GM21786 (cell line): ENCODE results near the gene TEAD4.

Experiments
- ATAC-seq: cut with Tn5 transposase; IDR thresholded peaks from one replicate; pipeline ENCODE4 v1.9.1; 2021; ENCODE audit not compliant: unreplicated experiment

Gene TEAD4

DNA sequence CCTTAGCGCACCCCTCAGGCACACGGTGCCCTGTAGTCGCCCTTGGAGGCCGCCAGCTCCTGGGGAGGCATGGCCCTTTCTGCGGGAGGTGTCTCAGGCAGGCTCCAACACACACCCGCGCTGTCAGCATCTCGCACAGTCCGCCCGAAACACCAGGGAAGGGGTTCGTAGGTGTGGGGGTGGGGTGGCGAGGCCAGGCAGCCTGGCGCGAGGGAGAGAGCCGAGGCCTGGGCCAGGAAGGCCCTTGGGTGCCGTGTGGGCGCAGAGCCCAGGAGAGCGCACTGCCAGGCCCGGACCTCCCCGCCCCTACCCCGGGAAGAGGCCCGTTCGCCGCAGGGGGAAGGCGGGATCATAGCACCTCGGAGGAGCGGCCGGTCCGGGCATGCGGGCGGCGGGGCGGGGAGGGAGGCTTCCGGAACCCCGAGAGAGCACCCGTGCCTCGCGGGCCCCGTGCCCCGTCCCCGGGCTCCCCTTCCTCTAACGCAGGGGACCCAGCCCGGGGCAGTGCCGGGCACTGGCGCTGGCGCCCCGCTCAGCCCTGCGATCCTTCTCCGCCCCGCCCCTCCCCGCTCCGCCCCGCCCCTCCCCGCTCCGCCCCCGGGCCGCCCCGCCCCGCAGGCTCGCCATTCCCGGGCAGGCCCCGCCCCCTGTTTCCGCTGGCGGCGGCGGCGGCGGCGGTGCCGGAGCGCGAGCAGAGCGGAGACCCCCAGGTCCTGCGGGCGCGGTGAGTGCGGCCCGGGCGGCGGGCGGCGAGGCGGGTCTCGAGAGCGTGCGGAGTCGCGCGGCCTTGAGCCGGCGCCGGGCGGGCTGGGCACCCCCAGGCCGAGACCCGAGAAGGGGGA is 117.8 kb downstream of the TEAD4 start, which contains the start of gene TSPAN9:
TSPAN9 (plus strand) TSS at position 650 of the 842 bp plus-strand sequence. CDS start 123,815 bp downstream, outside the sequence.
- peak; percentile 68 for ATAC-seq

DNA sequence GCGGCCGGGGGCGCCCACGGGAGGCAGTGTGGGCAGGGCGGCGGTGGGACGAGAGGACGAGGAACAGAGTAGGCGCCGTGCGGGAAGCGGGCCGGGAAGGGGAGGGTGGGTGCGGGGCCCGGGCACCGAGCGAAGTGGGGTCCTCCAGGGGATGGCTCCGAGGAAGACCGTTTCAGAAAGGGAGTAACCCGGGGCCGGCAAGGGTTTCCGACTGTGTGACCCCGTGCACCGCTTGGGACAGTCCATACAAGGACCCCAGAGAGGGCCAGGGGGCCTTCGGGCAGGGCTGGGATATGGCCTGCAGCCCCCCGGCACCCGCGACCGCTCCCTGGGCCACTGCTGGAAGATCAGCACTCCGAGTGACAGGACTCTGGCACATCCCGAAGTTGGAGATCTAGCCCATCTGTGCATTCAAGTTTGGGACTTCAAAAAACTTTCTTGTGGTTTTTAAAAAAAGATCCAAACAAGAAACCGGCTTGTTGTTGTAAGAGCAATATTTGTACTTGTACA is 118.4 kb downstream of the TEAD4 start:
- ATAC-seq: no peak

DNA sequence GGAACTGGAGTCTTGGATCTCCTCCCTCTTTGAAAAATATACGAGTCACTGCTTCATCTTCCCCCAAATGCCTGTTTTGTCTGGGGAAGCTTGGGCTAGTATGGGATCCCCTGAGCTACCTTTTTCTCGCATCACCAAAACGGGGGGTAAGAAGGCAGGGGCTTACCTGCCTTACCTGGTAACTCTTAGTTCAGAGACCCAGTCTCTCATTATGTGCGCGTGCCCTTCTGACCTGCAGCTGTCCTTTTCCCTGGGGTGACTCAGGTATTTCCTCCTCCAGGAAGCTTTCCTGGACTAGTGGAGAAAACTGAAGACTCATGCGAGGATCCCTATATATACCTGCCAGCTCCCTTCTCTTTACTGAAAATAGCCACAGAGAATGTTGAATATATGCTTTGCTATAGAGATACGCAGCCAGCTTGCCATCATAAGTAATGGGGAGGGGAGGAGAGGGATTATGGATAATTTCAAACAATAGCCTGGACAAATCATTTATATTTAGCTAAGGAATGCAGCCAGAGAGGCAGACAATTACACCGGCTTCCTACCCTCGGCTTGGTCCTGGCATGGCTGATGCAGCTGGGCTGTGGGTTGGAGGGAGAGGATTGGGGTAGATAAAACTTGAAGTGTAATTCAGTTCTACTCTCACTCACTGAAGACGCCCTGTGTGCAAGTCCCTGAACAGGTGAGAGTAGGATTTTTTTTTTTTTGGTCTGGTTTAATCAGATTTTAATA is 119.1 kb downstream of the TEAD4 start:
- ATAC-seq: no peak

DNA sequence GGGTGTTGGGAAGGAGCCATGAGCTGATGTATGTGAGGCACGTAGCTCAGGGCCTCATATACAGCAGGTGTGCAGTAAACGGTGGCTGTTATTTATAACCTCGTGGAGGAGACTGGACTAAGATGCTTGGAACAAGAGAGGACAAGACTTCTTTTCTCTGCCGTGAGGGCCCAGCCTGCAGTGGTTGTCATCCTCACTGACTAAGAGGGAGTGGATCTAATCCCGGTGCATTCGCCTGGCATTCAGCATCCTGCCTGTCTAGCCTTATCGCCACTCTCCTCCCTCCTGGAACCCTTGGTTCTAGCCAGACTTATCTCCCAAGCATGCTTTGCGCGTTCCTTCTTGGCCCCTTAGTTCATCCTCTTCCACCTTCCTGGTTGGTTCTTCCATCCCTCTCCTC is 121.9 kb downstream of the TEAD4 start:
- no peak for ATAC-seq

DNA sequence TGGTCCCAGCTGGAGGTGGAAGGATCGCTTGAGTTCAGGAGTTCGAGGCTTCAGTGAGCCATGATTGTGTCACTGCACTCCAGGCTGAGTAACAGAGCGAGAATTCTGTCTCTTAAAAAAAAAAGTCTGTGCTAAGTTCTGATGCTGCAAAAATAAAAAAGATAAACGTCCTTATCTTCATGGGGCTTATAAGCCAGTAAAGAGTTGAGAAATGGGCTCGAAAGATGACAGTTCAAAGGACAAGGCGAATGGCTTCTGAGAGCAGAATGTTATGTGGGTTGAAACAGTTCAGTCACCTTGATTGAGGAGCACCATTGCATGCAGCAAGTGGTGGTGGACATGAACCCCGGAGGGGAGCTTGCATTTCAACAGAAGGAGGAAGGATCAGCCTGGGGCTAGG is 122.7 kb downstream of the TEAD4 start:
- ATAC-seq: no peak

DNA sequence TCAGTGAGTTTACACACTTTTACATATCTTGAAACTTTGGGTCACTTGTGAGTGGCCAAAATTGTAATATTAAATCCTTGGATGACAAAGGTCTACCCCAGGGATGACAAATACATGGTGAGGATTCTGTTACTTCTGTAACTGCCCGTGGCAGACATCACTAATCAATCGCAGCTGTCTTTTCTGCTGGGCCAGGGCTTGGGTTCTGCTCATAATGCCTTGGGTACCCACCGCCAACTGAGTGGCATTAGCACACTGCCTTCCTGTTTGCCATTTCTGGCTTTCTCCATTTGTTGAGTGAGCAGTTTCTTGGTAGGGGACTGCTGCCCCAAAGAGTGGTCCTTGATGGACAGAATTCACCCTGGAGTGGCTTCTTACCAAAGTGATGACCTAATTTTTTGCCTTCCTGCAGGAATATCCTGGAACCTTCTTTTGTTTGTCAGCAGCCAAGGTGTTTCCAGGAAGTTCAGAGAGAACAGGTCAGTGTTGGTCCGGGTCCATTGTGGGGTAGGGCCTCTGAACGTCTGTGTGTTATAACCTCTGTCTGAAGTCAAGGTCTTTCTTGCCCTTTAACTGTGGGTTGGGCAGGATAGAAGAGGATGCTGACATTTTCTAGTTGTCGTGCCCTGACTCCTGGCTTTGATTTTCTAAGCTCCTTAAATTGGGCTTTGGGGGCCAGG is 124.2 kb downstream of the TEAD4 start:
- no peak for ATAC-seq

DNA sequence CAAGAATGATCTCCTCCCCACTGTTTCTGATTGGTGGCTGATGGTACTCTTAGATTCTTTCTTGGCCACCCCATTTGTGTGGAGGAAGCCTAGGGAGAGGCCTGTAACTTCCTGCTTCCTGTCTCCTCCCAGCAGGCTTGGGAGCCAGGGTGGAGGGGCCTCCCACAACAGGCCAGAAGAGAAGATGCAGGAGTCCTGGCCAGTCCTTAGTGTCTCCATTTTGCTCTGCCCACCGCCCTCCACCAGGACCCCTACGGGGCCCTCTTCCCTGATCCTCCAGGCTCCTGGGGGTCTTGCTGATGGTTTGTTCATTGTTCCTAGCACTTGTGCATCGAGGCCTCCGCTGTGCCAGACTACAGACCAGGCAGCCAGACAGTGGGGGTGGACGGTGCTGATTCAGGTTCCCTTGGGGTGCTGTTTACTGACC is 124.7 kb downstream of the TEAD4 start:
- ATAC-seq: no peak

DNA sequence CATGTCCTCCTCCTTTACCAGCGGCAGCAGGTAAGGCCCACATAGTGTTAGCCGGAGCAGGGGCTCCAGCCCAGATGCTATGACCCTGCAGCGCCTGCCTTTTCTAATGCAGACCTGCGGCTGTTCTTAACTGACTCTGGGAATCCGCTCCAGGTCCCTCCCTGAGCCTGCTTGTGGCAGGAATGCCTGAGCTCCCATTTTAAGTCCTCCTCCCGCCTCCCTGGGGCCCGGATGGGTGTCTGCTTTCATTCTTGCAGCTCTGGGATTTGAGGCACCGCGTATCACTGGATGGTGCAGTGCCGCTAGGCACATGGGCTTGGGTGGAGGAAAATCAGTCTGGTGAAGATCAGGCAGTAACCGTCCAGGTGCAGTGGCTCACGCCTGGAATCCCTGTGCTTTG is 125.5 kb downstream of the TEAD4 start:
- no peak for ATAC-seq

DNA sequence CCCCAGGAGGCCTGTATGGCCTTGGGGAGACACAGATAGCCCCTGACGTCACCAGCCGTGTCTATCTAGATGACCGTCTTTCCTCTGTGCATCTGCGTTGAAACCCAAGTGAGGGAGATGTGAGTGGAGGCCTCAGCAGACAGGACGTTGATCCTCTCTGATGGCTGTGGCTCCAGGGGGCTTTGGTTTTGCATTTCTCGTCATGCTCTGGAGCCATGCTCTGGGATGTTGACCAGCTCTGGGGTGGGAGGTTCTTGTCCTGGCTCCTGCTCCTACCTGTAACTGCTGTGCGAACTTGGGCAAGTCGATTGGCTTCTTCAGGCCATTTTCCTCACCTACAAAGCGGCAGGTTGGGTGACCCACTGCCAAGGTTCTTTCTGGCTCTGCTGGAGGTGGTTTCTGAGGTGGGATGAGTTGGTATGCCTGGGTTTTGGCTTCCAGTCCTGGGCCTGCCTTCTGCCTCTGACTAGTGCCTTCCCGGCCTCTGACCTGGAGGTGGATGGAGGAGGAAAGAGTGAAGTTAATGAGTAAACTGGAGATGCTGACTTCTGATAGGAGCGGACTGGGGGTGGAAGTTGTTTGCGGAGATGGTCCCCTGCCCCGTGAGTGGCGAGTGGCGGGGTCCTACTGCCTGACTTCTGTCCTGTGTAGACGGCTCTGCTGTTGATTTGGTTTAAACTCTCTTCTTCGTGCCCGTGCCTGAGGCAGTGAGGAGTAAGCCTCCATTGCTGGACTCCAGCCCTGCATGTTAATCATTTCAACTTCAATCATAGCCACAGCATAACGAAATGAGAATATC is 126.3 kb downstream of the TEAD4 start:
- no peak for ATAC-seq

DNA sequence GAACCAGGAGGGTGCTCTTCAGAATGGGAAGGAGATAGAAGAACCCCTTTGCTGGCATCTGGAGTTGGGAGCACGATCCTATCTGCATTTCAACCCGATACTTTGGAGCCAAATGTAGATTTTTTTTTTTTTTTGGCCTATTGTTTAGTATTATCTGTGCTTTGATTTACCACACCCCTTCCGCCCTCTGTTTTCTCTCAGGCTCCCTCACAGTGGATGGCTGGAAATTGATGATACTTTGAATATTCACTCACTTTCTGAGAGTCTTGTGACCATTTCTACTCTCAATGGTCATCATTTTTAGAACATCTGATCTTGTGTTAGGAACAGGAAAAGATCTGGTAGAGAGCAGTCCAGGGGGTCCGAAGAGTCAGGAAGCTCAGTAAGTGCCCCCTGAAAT is 127.0 kb downstream of the TEAD4 start:
- no peak for ATAC-seq

DNA sequence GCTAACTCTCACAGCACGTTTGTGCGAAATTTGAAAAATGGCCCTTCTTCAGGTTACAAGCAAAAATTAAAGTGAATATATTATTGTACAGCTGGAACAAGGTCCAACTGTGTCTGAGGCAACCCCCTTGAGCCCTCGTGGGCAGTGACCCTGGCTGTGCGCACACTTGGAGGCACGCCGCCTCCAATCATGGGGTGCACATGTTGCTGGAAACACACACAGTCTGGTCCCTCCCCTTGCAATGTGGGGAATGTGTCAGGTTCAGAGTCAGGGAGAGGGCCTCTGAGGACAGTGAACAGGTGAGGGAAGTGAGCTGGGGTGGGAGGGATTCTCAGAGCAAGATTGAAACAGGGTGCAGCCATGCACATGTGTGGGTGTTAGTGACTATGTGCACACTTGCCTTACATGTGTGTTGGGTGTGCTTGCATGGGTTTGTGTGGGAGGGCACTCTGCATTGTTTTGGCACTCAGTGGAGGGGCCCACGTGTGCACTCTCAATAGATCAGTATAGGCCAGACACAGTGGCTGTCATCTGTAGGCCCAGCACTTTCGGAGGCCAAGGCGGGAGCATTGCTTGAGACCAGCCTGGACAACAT is 127.6 kb downstream of the TEAD4 start:
- no peak for ATAC-seq

DNA sequence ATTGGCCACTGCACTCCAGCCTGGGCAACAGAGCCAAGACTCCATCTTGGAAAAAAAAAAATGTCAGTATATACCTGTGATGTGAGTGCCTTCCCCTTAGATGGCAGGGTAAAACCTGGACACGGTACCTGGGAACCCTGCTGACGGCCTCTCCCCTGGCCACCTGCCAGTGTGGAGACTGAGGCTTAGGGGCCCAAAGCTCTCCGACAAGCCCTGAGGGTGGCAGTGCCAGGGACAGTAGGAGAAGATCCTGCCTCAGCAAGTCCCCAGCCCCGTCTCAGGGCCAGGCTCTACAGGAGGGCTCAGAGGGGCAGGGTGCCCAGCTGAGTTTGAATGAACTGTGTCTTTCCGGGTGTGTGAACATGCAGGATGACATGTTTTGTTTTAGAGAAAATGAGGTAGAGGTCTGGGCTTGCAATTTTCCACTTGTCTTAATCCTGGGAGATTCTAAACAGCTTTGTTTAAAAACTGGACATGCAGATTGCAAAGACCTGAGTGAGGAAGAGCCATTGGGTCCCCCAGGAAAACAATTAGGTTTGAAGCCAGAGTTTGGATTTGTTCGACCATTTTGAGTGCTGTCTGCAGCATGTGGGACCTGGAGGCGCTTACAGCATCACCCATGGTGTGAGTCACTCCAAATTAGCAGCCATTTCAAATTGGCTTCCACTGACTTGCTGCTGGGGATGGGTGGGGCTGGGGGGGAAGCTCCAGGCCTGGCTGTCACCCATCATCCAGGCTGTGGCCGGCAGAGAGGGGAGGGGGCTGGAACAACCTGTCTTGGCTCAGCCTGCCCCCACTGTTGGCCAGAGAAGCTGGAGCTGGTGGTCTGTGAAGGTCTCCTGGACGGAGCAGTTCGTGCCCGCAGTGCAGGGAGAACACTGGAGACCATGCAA is 128.8 kb downstream of the TEAD4 start:
- ATAC-seq: no peak

DNA sequence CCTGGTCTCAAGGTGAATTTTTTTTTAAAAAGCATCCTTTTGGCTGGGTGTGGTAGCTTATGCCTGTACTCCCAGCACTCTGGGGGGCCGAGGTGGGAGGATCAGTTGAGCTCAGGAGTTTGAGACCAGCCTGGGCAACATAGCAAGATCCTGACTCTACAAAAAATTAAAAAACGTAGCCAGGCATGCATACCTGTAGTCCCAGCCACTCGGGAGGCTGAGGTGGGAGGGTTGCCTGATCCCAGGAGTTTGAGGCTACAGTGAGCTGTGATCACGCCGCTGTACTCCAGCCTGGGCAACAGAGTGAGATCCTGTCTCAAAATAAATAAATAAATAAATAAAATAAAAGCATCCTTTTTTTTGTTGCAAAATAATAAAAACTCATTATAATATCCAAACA is 130.4 kb downstream of the TEAD4 start:
- no peak for ATAC-seq
